Adipocyte (in vitro differentiated cells): ENCODE data around the gene DNAJB11.
A peak's percentile ranks its signal among the peaks of the same experiment; 100 is the strongest.

Experiments
- DNase-seq: peaks from one replicate; pipeline ENCODE4 v3.0.0-alpha.2; 2015; ENCODE audit warnings: low read depth
- H3K27me3 ChIP-seq: replicated peaks from 2 replicates; pipeline ENCODE4 v1.7.0; 2013; ENCODE audit warnings: mild to moderate bottlenecking, low read length, moderate library complexity; ENCODE audit not compliant: control insufficient read depth, insufficient read depth
- H3K36me3 ChIP-seq: 2 replicates; pipeline ENCODE4 v1.7.0; 2013; ENCODE audit warnings: low read length, mild to moderate bottlenecking, moderate library complexity; ENCODE audit not compliant: control insufficient read depth, insufficient read depth, severe bottlenecking
- H3K4me1 ChIP-seq: 2 replicates; pipeline ENCODE4 v1.7.0; 2013; ENCODE audit warnings: mild to moderate bottlenecking, low read length, moderate library complexity; ENCODE audit not compliant: control insufficient read depth, insufficient read depth
- H3K4me3 ChIP-seq: 2 replicates; pipeline ENCODE4 v1.7.0; 2013; ENCODE audit warnings: mild to moderate bottlenecking, low read length, moderate library complexity
- H3K9ac ChIP-seq: 2 replicates; pipeline ENCODE4 v1.7.0; 2013; ENCODE audit warnings: mild to moderate bottlenecking, low read length, moderate library complexity
- H3K9me3 ChIP-seq: 2 replicates; pipeline ENCODE4 v1.7.0; 2013; ENCODE audit warnings: mild to moderate bottlenecking, low read length, moderate library complexity; ENCODE audit not compliant: control insufficient read depth

The DNAJB11 gene

GRCh38 chr3:186613637-186614265 is 43.2 kb downstream of the DNAJB11 start:
- H3K9me3 ChIP-seq = no peaks in the 10 kb centered on the region
- H3K4me1 ChIP-seq = peaks cover 4% of the 10 kb centered on the region
- peaks cover 30% of the 10 kb centered on the region for H3K27me3 ChIP-seq
- H3K9ac ChIP-seq = no peak overlapping the region
- no peak for DNase-seq
- no peak overlapping the region for H3K4me3 ChIP-seq
- H3K36me3 ChIP-seq = no peaks in the 10 kb centered on the region

DNA sequence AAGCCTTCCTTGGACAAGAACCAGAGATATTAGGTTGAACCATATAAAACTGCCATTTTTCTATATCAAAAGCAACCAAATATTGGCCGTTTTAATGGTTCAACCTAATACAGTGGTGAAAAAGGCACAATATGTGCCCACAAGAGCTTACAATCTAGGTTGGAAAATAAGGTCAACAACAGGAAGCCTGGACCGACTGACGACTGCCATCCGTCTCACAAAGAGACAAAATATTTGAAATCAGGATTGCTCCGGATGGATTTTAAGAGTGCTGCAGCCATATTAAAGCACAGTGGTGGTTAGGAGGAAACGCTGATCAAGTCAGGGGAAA is 43.7 kb downstream of the DNAJB11 start:
- H3K9ac ChIP-seq = no peak overlapping the region
- H3K27me3 ChIP-seq = peaks cover 30% of the 10 kb centered on the region
- no peak overlapping the region for H3K4me3 ChIP-seq
- no peaks in the 10 kb centered on the region for H3K9me3 ChIP-seq
- DNase-seq = no peak
- H3K4me1 ChIP-seq = peaks cover 4% of the 10 kb centered on the region
- no peaks in the 10 kb centered on the region for H3K36me3 ChIP-seq

GRCh38 chr3:186614597-186615483 is 44.3 kb downstream of the DNAJB11 start:
- H3K4me1 ChIP-seq = peaks cover 4% of the 10 kb centered on the region
- no peak overlapping the region for H3K4me3 ChIP-seq
- H3K36me3 ChIP-seq = no peaks in the 10 kb centered on the region
- H3K9me3 ChIP-seq = no peaks in the 10 kb centered on the region
- DNase-seq = peak; percentile 84
- no peak overlapping the region for H3K9ac ChIP-seq
- peaks cover 34% of the 10 kb centered on the region for H3K27me3 ChIP-seq

GRCh38 chr3:186616299-186616617 is 45.7 kb downstream of the DNAJB11 start:
- H3K9ac ChIP-seq = no peak overlapping the region
- H3K4me3 ChIP-seq = no peak overlapping the region
- peaks cover 44% of the 10 kb centered on the region for H3K27me3 ChIP-seq
- peaks cover 4% of the 10 kb centered on the region for H3K4me1 ChIP-seq
- H3K36me3 ChIP-seq = no peaks in the 10 kb centered on the region
- no peaks in the 10 kb centered on the region for H3K9me3 ChIP-seq
- DNase-seq = no peak

DNA sequence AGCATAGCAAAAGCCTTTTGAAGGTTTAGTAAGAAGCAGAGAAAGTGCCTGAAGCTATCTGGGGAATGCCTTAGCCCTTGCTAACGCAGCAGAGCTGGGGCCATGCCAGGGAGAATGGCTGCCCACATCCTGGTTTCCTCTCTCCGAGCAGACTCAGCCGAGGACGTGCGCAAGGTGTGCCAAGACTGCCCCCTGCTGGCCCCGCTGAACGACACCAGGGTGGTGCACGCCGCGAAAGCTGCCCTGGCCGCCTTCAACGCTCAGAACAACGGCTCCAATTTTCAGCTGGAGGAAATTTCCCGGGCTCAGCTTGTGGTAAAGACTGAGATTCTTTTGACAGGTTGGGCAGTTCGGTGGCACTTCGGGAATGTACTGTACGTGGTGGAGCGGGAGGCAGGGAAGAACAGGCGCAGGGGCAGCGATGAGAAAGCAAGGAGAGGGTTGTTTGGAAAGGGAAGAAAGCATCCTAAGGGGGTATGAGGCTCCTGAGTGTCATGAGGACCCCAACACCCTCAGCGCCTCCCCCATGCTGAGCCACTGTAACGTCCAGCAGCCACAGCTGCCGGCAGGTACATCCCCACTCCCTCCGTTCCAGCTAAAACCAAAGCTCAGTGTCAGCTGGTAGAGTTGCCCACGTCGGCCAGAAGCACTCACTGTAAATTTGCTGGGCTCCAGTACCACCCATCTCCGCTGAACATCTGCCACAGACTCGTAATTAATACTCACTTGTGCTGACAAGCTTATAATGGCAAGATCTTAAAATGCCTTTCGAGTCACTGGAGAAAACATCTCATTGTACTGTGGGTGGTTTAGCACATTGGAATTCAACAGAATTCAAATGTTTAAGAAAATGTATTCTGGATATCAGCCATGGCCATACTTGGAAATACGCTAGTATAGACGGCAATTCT is 46.8 kb downstream of the DNAJB11 start:
- Histone ChIP-seq H3K9ac (no peak overlapping the region), H3K4me3 (peak overlapping the region; percentile 12), H3K9me3 (no peaks in the 10 kb centered on the region), H3K27me3 (peaks cover 50% of the 10 kb centered on the region), H3K36me3 (no peaks in the 10 kb centered on the region), H3K4me1 (peaks cover 4% of the 10 kb centered on the region)
- DNase-seq = peak; percentile 97

DNA sequence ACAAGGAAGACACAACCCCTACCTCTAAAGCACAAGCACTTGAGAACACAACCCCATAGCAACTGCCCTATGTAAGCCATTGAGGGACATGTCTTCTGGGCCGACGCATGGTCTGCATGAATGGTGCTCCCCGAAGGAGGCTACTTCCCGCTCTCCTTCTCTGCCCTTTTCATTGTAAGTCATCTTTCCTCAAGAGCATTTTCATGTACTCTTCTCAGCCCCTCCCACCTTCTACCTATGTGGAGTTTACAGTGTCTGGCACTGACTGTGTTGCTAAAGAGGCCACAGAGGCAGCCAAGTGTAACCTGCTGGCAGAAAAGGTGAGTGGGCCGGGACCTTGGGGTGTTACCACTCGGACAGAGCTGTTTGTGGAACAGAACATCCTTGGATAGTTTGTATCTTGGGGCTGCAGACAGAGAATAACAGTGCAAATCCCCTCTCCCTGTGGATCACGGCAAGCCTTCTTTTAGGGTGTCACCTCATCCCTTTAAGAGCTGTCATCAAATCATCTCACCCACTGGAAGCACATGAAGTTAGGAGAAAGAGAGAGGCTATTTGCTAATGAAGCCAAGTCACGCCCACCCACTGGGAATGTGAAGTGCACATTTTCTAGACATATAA is 47.9 kb downstream of the DNAJB11 start:
- no peak for DNase-seq
- Histone ChIP-seq H3K9ac (no peak overlapping the region), H3K4me3 (no peak overlapping the region), H3K4me1 (peaks cover 4% of the 10 kb centered on the region), H3K36me3 (no peaks in the 10 kb centered on the region), H3K27me3 (peaks cover 44% of the 10 kb centered on the region), H3K9me3 (no peaks in the 10 kb centered on the region)

- H3K4me1 ChIP-seq = peaks cover 4% of the 10 kb centered on the region
- DNase-seq = no peak
- no peaks in the 10 kb centered on the region for H3K9me3 ChIP-seq
- H3K9ac ChIP-seq = no peak overlapping the region
- H3K36me3 ChIP-seq = no peaks in the 10 kb centered on the region
- H3K4me3 ChIP-seq = no peak overlapping the region
- peaks cover 32% of the 10 kb centered on the region for H3K27me3 ChIP-seq
These were observed 49.3 kb downstream of the DNAJB11 start for GRCh38 chr3:186619787-186620212.

DNA sequence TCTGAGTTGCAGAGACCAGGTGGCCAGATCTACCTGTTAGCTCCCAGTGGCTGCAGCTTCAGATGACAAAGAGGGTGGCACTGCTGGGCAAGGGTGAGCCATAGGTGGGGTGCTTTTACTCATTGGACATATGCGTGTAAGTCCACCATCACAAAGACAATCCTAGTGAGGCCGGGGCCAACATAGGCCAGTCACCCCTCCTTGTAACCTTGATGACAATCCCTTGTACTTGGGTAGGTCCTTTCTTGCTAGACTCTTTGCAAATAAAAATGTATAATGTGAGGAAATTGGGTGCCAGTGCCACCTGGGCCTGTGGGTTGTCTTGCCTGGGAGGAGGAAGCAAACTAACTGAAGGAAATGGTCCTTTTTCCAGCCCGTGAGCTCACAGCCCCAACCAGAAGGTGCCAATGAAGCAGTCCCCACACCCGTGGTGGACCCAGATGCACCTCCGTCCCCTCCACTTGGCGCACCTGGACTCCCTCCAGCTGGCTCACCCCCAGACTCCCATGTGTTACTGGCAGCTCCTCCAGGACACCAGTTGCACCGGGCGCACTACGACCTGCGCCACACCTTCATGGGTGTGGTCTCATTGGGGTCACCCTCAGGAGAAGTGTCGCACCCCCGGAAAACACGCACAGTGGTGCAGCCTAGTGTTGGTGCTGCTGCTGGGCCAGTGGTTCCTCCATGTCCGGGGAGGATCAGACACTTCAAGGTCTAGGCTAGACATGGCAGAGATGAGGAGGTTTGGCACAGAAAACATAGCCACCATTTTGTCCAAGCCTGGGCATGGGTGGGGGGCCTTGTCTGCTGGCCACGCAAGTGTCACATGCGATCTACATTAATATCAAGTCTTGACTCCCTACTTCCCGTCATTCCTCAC is 49.9 kb downstream of the DNAJB11 start:
- Histone ChIP-seq H3K4me1 (peaks cover 4% of the 10 kb centered on the region), H3K9me3 (no peaks in the 10 kb centered on the region), H3K9ac (no peak overlapping the region), H3K4me3 (no peak overlapping the region), H3K36me3 (no peaks in the 10 kb centered on the region), H3K27me3 (peaks cover 35% of the 10 kb centered on the region)
- DNase-seq = no peak

DNA sequence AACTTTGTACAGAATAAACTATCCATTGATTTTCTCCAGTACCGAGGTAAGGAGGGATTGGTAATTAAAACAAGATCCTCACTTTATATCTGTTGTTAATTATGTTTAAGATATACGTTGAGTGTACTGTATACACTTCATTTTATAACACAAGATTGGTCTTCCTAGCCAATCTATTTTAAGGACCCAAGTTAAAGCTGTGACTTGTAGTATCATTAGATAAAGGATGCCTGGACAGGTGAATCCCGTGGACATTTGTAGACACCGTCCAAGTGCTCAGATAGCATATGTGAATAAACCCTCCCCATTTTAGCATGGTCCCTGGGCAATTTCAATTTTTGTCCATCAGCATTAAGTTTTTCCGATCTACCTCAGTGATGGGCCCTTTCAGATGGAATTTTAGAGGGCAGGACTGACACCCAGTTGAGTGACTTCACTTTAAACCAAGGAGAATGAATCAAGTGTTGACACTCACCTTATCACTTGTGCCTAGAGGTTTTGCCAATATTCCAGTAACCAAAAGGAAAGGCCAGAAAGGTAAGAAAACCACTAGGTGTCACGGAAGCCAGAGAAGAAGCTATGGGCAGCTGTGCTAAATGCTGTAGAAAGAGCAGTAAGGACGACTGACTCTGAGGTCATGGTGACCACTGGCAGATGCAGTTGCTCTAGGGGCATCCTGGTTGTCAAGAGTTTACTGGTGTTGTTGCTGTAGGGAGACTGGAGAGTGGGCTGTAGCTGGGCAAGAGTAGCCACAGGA is 51.6 kb downstream of the DNAJB11 start:
- Histone ChIP-seq H3K36me3 (no peaks in the 10 kb centered on the region), H3K27me3 (peaks cover 48% of the 10 kb centered on the region), H3K9ac (no peak overlapping the region), H3K4me1 (no peaks in the 10 kb centered on the region), H3K9me3 (no peaks in the 10 kb centered on the region), H3K4me3 (no peak overlapping the region)
- no peak for DNase-seq
